Uterus (tissue), 4 donors: Measurements from ENCODE around the gene ARHGEF25. TPM values are rescaled to one million over a fixed set of nuclear protein-coding genes. Genes with fewer than 3 reads are reported as not detected.
"Not testable (repeated sequence)": the region's sequence is repeated elsewhere in the genome, so short reads cannot be mapped to it uniquely, and the experiment has no call there.

ENCODE experiments used
- DNase-seq, 2 donors: peaks; one replicate each; pipeline ENCODE4 v3.0.0-alpha.2; 2019 to 2020
- H3K27ac ChIP-seq, 2 donors: fragments of 200-600 bp; sonication (generic); 1 replicate in 1 of 2; 2 replicates in 1 of 2; pipeline ENCODE4 v1.5.1; 2016 to 2018
- H3K27me3 ChIP-seq, 2 donors: fragments of 200-600 bp; sonication (generic); one replicate each; pipeline ENCODE4 v1.5.1; 2018 to 2019; ENCODE audit warnings: control low read depth in 1 of 2
- H3K36me3 ChIP-seq, 2 donors: fragments of 200-600 bp; sonication (generic); one replicate each; pipeline ENCODE4 v1.5.1; 2019; ENCODE audit warnings: control low read depth in 1 of 2
- H3K4me1 ChIP-seq, 2 donors: fragments of 200-600 bp; sonication (generic); one replicate each; pipeline ENCODE4 v1.5.1; 2018 to 2019; ENCODE audit warnings: control low read depth in 1 of 2
- H3K4me3 ChIP-seq, 2 donors: fragments of 200-600 bp; sonication (generic); 1 replicate in 1 of 2; 2 replicates in 1 of 2; pipeline ENCODE4 v1.5.1; 2018 to 2019; ENCODE audit warnings: mild to moderate bottlenecking in 1 of 2
- H3K9me3 ChIP-seq, 2 donors: fragments of 200-600 bp; sonication (generic); one replicate each; pipeline ENCODE4 v1.5.1; 2019; ENCODE audit warnings: control low read depth in 1 of 2
- CTCF ChIP-seq, 4 experiments: fragments of 200-600 bp in 2 of 4; fragments of 450-650 bp in 2 of 4; sonication (generic) in 2 of 4; IDR thresholded peaks; one replicate each; pipeline ENCODE4 v1.5.1; 2016 to 2019; ENCODE audit warnings: antibody characterized with exemption in 4 of 4, mild to moderate bottlenecking in 2 of 4, moderate library complexity in 1 of 4
- POLR2A ChIP-seq, 2 donors: fragments of 450-650 bp; IDR thresholded peaks; one replicate each; pipeline ENCODE4 v1.6.1; 2016; ENCODE audit warnings: antibody characterized with exemption in 2 of 2, mild to moderate bottlenecking in 1 of 2, moderate library complexity in 1 of 2
- intact Hi-C: fragments of 100-400 bp; cut with DNase I; formaldehyde crosslinking; loops from one replicate; pipeline ENCODE4 v1.15.1; 2023; ENCODE audit warnings: low total_unique reads
- total RNA-seq, 4 donors: library from RNA; depleted of rRNA in 3 of 4; stranded (reverse); fragments of >200 nt in 3 of 4; gene quantifications; one replicate each; pipeline versions ENCODE4 v1.1.0 to v1.2.4, GENCODE V29; 2014 to 2023
- donor health status: DM: yes; HTN: yes; CAD: no.

ARHGEF25 gene
- total RNA-seq, 4 donors from 2014 or later: 52.9 to 205 (median 85.6) TPM

- TF ChIP-seq CTCF (IDR thresholded peaks at IDR 0.05): peak; percentile 72 to 95 (median 86)
- TF ChIP-seq POLR2A (IDR thresholded peaks at IDR 0.05): no peak
- Histone ChIP-seq H3K4me1 (no peaks in the 10 kb centered on the region), H3K9me3 (no peaks in the 10 kb centered on the region), H3K36me3 (no peaks in the 10 kb centered on the region), H3K27ac (no peak within 1 kb of the TSS), H3K27me3 (peaks cover 0 to 9% of the 10 kb centered on the region in 2 donors), H3K4me3 (peak within 1 kb of the TSS; percentile 37 to 42)
- peak; percentile 28 to 63 for DNase-seq
- intact Hi-C loops: no loop called here
These were observed 22.0 kb downstream of the ARHGEF25 start, which contains the start of gene B4GALNT1 for GRCh38 chr12:57632958-57633840. B4GALNT1 (minus strand) TSS chr12:57633201; CDS start chr12:57632132, 1,069 bp downstream.

- H3K27ac ChIP-seq, H3K9me3 ChIP-seq, H3K4me3 ChIP-seq, H3K36me3 ChIP-seq, intact Hi-C loops, H3K4me1 ChIP-seq, DNase-seq, H3K27me3 ChIP-seq: not testable (repeated sequence)
These were observed 25.5 kb downstream of the ARHGEF25 start for GRCh38 chr12:57636731-57637130.

- no peaks in the 10 kb centered on the region for H3K36me3 ChIP-seq
- no peaks in the 10 kb centered on the region for H3K4me1 ChIP-seq
- H3K9me3 ChIP-seq: no peaks in the 10 kb centered on the region
- H3K27me3 ChIP-seq: peaks cover 0 to 9% of the 10 kb centered on the region in 2 donors
- DNase-seq: no peak
- intact Hi-C loops: no loop called here
- no peak overlapping the region for H3K27ac ChIP-seq
- TF ChIP-seq CTCF (IDR thresholded peaks at IDR 0.05) (no peak), POLR2A (IDR thresholded peaks at IDR 0.05) (no peak)
- no peak overlapping the region for H3K4me3 ChIP-seq
These were observed 26.1 kb downstream of the ARHGEF25 start for GRCh38 chr12:57637364-57637763.

- Histone ChIP-seq H3K4me1 (no peaks in the 10 kb centered on the region), H3K9me3 (no peaks in the 10 kb centered on the region), H3K27me3 (peaks cover 0 to 9% of the 10 kb centered on the region in 2 donors), H3K27ac (no peak overlapping the region), H3K36me3 (no peaks in the 10 kb centered on the region), H3K4me3 (no peak overlapping the region)
- intact Hi-C loops: no loop called here
- DNase-seq: no peak
- no peak for TF ChIP-seq CTCF (IDR thresholded peaks at IDR 0.05)
- TF ChIP-seq POLR2A (IDR thresholded peaks at IDR 0.05): no peak
These were observed 26.9 kb downstream of the ARHGEF25 start for GRCh38 chr12:57638096-57638495.

GRCh38 chr12:57640175-57641042, 29.2 kb downstream of the ARHGEF25 start:
- no peaks in the 10 kb centered on the region for H3K9me3 ChIP-seq
- TF ChIP-seq CTCF (IDR thresholded peaks at IDR 0.05): no peak
- no peaks in the 10 kb centered on the region for H3K36me3 ChIP-seq
- no peak for DNase-seq
- no peak overlapping the region for H3K27ac ChIP-seq
- peaks cover 0 to 9% of the 10 kb centered on the region in 2 donors for H3K27me3 ChIP-seq
- intact Hi-C loops: no loop called here
- no peak overlapping the region for H3K4me3 ChIP-seq
- H3K4me1 ChIP-seq: no peaks in the 10 kb centered on the region
